GM21529 (cell line): Measurements from ENCODE around the gene AMPH.
"Not testable (repeated sequence)": the region's sequence is repeated elsewhere in the genome, so short reads cannot be mapped to it uniquely, and the experiment has no call there.

Source experiments
- ATAC-seq: cut with Tn5 transposase; IDR thresholded peaks from one replicate; pipeline ENCODE4 v1.9.1; 2021; ENCODE audit not compliant: unreplicated experiment

The AMPH gene

DNA sequence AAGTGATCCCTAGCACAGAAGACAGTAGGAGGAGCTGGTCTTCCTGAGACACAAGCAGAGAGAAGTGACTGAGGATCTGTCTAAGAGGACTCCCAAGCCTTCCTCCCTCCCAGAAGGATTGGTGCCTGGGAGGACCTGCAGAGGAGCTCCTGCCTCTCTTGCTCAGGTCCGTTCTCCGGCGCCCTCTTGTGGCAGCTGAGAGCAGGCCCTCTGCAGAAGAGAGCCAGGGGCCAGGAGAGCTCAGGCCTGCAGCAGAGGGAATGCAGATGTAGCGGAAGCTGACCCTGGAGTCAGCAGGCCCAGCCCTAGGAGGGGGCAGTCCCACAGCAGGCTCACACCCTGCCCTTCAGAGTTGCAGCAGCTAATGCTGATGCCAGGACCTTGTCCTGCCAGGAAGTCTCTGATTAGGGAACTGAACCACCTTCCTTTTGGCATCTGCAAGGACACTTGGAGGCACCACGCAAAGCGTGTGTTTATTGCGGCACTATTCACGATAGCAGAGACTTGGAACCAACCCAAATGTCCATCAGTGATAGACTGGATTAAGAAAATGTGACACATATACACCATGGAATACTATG, 276.8 kb downstream of the AMPH start:
- ATAC-seq: peak; percentile 17

DNA sequence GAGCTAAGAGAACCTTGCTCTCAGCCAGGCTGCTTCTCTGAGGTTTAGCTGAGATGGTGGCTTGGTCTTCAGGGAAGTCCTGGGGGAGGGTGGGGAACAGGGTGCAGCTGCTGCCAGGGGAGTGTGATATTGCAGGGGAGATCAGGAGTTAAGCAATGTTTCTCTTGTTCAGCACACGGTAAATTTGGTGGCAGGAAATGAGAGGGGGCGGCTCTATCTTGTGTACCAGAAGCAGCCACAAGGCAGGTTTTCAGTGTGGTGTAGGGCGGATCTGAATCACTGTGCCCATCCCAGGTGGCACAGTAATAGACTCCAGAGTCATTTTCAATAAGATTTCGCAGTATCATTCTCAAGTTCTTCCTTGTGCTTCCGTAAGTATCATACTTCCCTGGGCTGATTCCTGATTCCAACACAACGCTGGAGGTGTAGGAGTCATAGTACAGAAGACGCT, 277.7 kb downstream of the AMPH start:
- ATAC-seq: peak; percentile 33

DNA sequence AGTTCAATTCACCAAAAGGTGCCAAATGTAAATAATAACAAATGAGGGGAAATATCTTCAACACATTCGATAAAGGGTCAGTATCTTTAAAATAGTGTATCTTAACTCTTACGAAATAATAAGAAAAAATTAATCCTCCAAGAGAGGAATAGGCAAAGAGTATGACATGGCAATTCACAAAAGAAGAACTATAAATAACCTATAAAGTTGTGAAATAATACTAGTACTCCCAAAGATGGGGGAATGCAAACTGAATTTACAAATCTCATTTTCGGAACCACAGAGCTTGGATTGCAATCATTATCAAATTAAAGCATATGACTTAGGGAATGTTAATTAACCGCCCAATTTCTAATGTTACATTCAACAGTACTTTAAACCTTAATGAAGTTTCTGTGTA, 279.6 kb downstream of the AMPH start:
- ATAC-seq: no peak

DNA sequence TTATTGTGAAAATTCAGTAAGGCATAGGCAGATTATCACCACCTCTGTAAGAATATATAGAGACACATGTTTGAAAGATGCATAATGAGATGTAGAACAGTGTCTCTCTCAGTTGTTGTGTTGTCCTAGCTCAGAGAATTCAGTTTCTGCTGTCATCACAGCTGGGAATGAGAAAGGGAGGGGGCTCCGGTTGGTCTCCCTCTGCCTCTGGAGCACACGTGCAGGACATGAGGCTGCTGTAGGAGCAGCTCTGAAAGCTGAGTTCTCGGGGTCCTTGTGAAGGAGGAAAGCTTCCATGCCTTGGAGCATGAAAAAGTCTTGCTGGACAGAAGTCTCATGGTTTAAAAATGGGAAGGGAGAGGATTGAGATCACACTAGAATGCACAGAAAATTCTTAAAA, 280.4 kb downstream of the AMPH start:
- ATAC-seq: not testable (repeated sequence)

DNA sequence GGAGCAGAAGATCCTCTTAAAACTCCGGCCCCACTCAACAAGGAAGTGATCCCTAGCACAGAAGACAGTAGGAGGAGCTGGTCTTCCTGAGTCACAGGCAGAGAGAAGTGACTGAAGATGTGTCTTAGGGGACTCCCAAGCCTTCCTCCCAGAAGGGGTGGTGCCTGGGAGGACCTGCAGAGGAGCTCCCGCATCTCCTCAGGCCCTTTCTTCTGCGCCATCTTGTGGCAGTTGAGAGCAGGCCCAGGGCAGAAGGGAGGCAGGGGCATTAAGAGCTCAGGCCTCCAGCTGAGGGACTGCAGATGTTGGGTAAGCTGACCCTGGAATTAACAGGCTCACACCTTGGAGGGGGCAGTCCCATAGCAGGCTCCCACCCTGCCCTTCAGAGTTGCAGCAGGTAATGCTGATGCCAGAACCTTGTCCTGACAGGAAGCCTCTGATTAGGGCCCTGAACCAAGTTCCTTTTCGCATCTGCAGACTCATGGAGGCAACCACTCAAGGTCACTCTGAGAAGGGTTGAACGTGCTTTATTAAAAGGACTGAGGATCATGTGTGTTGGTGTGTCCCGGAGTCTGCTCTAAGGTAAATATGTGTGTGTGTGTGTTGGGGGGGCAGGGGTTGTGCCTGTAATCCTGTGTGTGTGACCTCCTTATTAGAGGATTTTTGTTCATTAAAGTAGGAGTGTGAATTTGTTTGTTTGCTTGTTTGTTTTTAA, 281.1 kb downstream of the AMPH start:
- peak; percentile 76 for ATAC-seq

DNA sequence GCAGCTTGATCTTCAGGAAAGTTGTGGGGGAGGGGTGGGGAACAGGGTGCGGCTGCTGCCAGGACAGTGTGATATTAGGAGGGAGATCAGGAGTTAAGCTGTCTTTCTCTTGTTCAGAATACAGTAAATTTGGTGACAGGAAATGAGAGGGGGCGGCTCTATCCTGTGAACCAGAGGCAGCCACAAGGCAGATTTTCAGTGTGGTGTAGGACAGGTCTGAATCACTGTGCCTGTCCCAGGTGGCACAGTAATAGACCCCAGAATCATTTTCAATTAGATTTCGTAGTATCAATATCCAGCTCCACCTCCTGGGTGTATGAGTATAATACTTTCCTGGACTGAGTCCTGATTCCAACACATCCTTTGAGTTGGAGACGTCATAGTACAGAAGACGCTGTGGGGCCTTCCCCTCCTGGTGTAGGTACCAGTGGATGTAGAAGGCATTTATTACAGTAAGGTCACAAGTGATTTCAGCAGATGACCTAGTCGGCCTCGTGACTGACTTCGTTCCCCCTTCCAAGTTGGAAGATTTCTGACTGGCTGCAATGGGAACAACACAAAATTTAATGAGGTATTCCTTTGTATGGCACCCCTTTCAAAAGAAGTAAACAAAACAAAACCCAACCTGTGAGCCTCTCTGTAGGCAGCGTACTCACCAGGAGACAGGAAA, 281.9 kb downstream of the AMPH start:
- peak; percentile 29 for ATAC-seq

DNA sequence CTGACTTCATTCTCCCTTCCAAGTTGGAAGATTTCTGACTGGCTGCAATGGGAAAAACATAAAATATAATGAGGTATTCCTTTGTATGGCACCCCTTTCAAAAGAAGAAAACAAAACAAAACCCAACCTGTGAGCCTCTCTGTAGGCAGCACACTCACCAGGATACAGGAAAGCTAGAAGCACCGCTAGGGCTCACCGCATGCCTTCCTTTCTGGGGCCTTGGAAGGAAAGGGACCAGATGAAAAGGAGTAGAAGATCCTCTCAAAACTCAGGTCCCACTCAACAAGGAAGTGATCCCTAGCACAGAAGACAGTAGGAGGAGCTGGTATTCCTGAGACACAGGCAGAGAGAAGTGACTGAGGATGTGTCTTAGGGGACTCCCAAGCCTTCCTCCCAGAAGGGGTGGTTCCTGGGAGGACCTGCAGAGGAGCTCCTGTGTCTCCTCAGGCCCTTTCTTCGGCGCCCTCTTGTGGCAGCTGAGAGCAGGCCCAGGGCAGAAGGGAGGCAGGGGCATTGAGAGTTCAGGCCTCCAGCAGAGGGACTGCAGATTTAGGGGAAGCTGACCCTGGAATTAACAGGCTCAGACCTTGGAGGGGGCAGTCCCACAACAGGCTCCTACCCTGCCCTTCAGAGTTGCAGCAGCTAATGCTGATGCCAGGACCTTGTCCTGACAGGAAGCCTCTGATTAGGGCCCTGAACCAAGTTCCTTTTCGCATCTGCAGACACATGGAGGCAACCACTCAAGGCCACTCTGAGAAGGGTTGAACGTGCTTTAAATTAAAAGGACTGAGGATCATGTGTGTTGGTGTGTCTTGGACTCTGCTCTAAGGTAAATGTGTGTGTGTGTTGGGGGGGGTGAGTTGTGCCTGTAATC, 285.6 kb downstream of the AMPH start:
- ATAC-seq: peak; percentile 45

DNA sequence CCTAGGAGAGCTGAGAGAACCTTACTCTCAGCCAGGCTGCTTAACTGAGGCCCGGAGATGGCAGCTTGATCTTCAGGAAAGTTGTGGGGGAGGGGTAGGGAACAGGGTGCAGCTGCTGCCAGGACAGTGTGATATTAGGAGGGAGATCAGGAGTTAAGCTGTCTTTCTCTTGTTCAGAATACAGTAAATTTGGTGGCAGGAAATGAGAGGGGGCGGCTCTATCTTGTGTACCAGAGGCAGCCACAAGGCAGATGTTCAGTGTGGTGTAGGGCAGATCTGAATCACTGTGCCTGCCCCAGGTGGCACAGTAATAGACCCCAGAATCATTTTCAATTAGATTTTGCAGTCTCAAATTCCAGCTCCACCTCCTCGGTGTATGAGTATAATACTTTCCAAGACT, 286.4 kb downstream of the AMPH start:
- peak; percentile 33 for ATAC-seq

DNA sequence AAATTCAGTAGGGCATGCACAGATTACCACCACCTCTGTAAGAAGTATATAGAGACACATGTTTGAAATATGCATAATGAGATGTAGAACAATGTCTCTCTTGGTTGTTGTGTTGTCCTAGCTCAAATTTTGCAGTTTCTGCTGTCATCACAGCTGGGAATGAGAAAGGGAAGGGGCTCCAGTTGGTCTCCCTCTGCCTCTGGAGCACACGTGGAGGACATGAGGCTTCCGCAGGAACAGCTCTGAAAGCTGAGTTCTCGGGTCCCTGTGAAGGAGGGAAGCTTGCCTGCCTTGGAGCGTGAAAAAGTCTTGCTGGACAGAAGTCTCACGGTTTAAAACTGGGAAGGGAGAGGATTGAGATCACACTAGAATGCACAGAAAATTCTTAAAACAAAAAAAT, 289.0 kb downstream of the AMPH start:
- ATAC-seq: not testable (repeated sequence)

DNA sequence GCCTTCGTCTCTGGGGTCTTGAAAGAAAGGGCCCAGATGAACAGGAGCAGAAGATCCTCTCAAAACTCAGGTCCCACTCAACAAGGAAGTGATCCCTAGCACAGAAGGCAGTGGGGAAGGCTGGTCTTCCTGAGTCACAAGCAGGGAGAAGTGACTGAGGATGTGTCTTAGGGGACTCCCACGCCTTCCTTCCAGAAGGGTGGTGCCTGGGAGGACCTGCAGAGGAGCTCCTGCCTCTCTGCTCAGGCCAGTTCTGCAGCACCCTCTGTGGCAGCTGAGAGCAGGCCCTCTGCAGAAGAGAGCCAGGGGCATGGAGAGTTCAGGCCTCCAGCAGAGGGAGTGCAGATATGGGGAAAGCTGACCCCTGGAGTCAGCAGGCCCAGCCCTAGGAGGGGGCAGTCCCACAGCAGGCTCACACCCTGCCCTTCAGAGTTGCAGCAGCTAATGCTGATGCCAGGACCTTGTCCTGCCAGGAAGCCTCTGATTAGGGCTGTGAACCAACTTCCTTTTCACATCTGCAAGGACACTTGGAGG, 289.9 kb downstream of the AMPH start:
- peak; percentile 59 for ATAC-seq

DNA sequence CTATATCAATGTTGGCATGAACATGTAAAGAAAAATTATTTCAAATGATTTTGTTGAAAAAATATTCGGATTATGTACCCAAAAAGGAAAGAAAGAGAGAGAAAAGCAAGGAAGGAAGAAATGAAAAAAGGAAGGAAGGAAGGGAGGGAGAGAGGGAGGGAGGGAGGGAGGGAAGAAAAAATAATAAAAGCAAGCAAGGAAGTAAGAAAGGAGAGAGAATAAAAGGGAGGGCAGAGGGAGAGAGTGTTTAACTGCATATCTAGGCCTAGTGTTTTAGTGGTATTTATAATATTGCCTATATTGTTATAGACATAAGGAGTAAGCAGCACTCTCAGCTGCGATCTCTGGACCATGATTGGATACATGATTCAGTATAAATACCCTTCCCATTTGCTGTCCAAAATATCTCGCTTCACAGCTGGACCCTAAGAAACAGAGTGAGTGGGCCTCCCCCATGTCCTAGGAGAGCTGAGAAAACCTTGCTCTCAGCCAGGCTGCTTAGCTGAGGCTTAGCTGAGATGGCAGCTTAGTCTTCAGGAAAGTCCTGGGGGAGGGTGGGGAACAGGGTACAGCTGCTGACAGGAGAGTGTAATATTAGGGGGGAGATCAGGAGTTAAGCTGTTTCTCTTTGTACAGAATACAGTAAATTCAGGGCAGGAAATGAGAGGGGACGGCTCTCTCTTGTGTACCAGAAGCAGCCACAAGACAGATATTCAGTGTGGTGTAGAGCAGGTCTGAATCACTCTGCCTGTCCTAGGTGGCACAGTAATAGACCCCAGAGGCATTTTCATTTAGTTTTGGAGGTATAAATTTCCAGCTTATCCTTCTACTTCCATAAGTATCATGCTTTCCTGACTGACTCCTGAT, 291.0 kb downstream of the AMPH start:
- no peak for ATAC-seq

DNA sequence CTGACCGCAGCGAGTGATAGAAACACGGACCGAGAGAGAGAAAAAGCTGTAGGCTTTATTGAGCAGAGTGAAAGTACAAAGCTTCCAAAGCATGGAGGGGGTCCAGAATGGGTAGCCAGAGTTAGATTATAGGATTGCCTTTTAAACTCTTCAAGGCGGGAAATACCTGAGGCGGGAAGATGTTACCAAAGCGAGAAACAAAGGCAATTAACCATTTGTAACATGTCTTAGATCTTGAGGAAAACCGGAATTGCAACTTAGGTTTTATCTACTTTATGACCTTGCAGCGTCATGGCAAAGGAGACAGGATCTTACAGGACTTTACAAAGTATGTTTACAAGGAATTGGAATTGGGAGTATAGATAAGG, 295.0 kb downstream of the AMPH start:
- ATAC-seq: not testable (repeated sequence)

DNA sequence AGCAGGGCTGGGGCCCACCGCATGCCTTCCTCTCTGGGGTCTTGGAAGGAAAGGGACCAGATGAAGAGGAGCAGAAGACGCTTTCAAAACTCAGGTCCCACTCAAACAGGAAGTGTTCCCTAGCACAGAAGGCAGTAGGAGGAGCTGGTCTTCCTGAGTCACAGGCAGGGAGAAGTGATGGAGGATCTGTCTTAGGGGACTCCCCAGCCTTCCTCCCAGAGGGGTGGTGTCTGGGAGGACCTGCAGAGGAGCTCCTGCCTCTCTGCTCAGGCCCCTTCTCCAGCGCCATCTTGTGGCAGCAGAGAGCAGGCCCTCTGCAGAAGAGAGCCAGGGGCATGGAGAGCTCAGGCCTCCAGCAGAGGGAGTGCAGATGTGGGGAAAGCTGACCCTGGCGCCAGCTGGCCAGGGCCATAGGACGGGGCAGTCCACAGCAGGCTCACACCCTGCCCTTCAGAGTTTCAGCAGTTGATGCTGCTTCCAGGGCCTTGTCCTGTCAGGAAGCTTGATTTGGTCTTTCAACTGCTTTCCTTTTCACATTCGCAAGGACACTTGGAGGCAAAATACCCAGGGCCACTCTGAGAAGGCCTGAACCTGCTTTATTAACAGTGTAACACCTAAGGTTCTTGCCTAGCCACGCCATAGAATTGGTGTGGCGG, 295.6 kb downstream of the AMPH start:
- ATAC-seq: peak; percentile 96

DNA sequence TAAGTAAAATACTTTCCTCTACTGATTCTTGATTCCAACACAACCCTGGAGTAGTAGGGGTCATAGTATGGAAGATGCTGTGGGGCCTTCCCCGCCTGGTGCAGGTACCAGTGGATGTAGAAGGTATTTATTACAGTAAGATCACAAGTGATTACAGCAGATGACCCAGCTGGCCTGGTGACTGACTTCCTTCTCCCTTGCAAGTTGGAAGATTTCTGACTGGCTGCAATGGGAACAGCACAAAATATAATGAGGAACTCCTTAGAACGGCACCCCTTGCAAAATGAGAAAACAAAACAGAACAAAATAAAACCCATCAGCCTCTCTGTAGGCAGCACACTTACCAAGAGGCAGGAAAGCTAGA, 296.1 kb downstream of the AMPH start:
- no peak for ATAC-seq

DNA sequence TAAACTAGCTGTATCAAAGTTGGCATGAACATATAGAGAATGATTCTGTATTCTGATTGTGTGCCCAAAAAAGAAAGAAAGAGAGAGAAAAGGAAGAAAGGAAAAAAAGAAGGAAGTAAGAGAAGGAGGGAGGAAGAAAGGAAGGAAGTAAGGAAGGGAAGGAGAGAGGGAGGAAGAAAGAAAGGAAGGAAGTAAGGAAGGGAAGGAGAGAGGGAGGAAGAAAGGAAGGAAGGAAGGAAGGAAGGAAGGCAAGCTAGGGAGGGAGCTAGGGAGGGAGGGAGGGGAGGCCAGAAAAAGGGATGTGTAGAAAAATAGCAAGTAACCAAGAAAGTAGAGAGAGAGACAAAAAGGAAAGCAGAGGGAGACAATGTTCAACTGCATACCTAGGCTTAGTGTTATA, 297.0 kb downstream of the AMPH start:
- no peak for ATAC-seq
